HG02884 (cell line): ENCODE results near the gene GYS2.
"Not testable (repeated sequence)": the region's sequence is repeated elsewhere in the genome, so short reads cannot be mapped to it uniquely, and the experiment has no call there.

ENCODE experiments used
- ATAC-seq: cut with Tn5 transposase; IDR thresholded peaks from one replicate; pipeline ENCODE4 v1.9.1; 2021; ENCODE audit warnings: mild to moderate bottlenecking, moderate library complexity; ENCODE audit not compliant: unreplicated experiment

The GYS2 gene

DNA sequence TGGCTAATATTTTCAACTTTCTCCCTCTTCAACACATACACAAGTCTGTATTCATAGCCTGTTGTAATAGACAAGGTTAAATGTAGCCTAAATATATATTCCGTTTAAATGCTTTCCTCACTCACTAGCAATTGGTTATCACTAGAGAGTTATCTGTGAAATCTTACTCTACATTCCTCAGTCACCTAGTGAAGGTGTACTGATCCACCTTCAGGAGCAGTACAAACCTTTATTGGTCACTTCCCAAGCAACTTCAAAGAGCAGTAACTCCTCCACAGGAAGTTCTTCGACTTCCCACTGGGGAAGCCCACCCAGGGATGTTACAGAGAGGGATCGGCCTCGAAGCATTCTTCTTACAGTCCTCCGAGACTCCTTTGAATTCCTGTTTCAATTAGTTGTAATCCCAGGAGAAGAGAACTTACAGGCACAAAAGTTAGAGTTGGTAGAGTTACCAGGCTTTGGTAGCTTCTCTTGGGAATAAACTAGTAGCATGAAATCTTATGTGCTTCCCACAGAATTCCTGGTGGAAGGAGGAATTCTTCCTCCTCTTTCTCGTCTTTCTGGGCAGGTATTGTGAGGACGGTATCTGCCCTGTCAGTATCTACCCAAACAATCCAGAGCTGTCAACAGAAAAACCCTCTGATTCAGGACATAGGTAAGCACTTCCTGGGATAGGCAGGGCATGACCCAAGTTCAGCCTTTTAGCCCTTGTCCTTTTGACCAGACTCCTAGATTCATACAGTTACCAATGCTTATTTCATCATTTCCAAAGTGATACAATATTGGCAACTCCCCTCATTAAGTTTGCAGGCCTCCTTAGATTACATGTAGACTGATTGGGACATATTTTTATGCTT, at the start of gene GYS2:
Gene GYS2 (minus strand): TSS at position 603 of the 857 bp plus-strand sequence. CDS start 255 bp downstream, at position 348.
- no peak for ATAC-seq

DNA sequence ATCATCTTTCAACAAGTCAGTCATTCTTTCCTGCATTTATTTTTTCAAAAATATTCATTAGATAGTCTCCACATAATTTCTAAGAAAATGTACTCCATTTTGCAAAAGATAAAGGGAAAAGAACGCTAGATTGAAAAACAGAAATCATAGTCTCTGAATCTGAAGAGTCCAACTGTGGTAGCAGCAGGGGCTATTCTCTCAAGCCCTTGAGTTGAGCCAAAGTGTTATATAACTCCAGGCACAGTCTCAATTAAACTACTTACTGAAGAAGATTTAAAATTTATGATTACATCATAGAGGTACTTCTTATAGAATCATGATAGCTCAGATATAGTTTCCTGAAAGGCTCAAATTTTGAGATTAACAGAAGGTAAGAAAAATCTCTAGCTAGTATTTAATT, 47.2 kb upstream of the GYS2 start:
- no peak for ATAC-seq

DNA sequence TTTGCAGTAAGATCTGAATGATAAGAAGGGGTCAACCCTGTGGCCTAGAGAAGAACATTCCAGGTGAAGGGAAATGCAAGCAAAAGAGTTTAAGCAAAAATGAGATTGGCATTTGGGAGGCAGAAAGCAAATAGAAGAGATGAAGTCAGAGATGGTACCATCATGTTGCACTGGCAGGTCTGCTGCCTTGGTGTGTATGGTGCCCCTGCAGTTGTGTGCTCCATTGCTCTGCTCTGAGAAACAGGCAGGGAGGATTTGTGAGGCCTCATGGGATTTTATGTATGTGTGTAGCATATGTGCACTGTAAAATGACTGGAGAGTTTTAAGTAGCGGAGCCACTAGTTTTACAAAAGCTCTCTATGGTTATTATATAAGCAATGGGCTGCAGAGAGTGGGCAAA, 46.4 kb upstream of the GYS2 start:
- ATAC-seq: no peak

- ATAC-seq: no peak
Measured at GRCh38 chr12:21649034-21649433, 44.4 kb upstream of the GYS2 start.

DNA sequence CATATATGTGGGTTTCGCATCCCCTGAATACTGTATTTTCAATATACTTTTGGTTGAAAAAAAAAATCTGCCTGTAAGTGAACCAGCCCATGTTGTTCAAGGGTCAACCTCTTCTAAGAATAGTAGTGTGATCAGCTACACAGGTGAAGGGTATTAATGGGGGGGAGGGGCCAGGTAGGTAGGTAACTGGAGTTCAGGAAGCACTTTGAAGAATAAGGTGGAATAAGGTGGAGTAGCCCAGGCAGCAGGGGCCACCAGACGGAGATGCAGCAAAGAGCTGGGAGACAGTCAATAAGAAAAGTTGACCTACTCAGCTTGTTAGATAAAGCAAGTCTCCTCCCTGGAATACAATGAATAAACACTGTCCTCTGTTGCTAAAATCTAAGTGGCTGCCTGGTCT, 43.7 kb upstream of the GYS2 start:
- no peak for ATAC-seq

- no peak for ATAC-seq
Measured at GRCh38 chr12:21647179-21647578, 42.5 kb upstream of the GYS2 start.

GRCh38 chr12:21645041-21645500, 40.4 kb upstream of the GYS2 start:
- ATAC-seq: not testable (repeated sequence)

DNA sequence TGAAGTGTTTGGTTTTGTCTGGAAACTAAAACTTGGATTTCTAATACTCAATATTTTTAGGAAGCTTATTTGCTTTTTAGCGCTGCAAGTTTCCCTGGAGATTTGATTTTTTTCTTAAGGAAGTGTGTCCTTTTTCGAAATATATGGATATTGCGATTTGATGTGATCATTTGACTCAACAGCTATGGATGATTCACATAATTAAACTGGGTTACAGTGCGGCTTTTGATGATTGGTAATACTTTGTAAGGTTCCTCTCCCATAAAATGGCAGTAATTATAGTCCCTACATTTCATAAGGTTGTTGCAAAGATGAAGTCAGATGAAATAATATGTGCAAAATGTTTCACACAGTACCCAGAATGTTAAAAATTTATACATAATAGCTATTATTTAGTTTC, 39.9 kb upstream of the GYS2 start:
- ATAC-seq: no peak

DNA sequence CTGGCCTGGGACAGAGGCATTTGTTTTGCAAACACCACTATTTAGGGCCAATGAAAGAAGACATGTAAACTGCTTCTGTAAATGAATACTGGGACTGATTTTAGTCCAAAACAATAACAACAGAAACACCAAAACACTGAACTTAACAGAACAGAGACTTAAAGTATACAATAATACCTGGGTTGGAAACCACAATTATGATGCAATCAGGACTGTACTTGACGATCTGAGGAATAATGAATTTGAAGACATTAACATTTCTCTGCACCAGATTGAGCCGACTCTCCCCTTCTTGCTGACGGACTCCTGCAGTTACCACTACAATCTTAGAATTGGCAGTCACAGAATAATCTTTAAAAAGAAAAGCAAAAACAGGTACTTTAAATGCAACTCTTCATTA, 39.1 kb upstream of the GYS2 start:
- ATAC-seq: no peak

DNA sequence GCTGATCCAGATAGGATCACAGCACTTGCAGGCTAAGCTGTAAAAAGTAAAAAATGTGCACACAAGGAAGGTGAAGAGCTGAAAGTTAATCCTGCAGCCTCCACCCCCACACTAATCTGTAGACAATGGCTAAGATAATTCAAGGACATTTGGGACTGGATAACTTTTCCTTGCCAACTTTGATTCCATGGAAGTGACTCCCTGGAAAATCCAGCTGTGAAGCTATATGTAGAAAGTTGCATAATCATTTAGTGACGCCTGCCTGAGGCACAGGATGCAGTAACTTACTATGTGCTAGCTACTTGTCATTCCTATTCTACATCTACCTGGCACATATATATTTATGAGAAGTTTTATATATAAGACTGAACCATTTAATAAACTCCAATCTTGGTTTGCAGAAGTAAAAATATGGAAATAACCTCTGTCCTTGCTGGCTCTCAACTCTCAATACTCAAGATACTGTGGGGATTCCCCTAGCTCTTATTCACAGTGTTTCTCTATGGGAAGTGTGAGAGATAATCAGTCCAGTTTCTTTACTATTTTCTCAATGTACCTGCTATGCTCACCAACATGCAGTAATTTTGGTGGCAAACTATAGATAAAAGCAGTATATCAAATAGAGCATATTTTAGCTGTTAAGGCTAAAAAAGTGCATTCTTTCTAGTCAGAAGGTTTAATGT, 38.2 kb upstream of the GYS2 start:
- no peak for ATAC-seq

DNA sequence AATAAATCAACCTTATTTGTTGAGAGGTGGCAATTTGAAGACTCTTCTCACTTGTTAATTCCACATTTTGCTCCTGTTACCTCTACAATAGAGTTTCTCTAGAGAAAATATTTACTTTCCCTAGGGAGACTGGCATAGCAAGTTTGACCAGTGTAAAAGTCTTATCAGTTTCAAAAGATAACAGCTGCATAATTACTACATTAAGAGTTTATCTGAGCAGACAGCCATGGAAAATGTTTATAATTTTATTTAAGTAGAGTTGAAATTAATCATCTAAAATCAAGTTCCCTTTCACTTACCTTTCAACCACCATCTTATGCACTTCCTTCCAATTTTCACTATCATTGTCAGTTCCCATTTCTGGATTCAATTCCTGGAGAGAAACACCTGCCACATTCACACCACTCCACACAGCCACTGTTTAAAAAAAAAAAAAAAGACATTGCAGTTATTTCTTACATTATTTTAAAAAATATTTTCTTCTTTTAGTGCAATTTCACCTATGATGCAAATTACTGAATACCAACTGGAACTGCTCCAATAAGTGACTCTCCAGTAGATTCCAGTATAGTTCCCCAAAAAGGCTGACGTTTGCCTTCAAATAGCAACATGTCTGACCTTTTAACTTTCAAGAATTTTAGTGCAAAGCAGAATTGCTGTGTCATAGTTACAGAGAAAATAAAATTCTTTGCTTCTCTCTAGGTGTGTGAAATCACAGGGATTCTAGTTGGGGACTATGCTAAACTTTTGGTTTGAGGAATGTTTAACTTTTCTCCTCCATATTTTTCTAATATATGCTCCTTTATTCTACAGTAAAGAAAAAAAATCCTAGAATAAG, 33.6 kb upstream of the GYS2 start:
- ATAC-seq: no peak

- ATAC-seq: no peak
Measured at GRCh38 chr12:21634245-21634644, 29.6 kb upstream of the GYS2 start.

GRCh38 chr12:21631367-21631766, 26.7 kb upstream of the GYS2 start:
- no peak for ATAC-seq

DNA sequence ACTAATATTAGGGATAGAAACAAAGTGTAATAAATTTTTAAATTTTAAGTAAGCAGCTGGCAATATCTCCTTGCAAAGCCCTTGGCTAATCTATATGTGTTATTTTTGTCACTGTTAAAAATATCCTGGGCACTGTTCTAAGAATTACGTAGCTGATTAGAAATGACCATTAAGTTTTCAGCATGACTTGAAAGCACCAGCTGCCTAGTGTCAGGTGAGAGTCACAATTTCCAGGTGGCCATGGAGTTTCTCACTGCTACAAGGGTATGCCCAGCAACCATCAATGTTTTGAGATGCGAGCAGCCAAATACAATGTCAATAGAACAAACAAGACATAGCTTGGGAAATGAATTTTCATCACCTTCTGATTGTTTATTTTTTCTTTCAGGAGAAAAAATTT, 23.3 kb upstream of the GYS2 start:
- no peak for ATAC-seq

DNA sequence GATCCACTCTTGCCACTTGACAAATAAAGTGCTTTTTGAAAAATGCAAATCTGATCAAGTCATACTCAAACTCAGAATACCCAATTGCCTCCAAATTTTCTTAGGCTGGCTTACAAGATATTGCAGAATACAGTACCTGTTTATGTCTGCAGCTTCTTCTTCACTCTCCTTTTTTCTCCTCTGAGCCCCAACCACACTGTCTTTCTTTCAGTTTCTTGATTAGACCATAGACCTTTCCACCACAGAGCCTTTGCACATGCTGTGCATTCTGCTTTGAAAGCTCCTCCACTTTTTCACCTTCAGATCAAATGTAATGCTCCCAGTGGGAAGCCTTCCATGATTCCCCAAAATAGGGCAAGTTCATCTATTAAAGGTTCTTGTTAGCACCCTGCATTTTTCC, 13.9 kb upstream of the GYS2 start:
- no peak for ATAC-seq

DNA sequence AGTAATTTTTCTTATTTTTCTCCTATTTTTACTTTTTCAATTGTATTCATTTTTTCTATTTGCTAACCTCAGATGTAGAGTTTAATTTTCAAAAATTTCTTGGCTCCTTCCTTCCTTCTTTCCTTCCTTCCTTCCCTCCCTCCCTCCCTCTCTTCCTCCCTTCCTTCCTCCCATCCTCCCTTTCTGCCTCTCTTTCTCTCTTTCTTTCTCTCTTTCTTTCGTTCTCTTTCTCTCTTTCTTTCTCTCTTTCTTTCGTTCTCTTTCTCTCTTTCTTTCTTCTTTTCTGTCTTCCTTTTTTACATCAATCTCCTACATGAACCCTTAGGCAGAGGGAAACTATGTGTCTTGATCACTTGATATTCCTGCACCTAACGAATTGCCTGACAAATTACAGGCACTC, 12.4 kb upstream of the GYS2 start:
- ATAC-seq: no peak

DNA sequence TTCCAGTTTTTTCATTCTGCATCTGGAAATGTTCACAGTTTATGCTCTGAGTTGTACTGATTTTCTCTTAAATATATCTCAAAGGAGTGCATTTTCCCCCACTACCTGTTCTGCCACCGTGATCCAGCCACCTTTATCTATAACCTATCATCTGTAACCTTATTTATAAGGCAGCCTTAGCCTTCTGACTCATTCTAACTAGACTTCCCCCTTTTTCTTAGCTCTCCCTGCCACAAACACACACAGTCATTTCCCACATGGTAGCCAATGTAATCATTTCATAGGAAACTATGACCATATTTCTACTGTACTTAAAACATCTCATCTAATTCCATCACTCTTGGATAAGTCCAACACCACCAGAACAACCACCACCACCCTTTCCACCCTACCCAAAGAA, 10.8 kb upstream of the GYS2 start:
- no peak for ATAC-seq

DNA sequence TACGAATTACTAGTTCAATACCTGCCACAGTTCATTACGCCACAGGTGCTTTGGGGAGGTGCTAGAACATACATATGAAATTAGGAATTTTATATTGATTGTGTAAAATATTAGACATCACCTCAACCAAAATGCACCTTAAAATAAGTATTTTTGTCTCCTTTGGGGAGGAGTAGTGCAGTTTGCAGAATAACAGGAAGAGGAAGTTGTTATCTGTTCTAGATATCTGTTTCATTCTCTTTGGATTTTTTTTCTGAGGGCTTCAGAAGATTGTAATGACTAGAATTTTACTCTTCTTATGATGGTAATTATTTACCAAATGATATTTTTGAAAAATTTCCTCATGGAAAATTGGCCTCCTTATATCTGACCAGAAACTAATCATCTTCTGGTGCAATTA, 9.9 kb upstream of the GYS2 start:
- ATAC-seq: no peak

- no peak for ATAC-seq
Measured at GRCh38 chr12:21613931-21614330, 9.3 kb upstream of the GYS2 start.

- ATAC-seq: no peak
Measured at GRCh38 chr12:21608196-21608595, 3.5 kb upstream of the GYS2 start.

- no peak for ATAC-seq
Measured at GRCh38 chr12:21607701-21608100, 3.1 kb upstream of the GYS2 start.
